IMR-90 (cell line): ENCODE results near the gene ACSM3. TPM values are rescaled to one million over a fixed set of nuclear protein-coding genes. Genes with fewer than 3 reads are reported as not detected.

Source experiments
- ATAC-seq: fragments of 200-7000 bp; cut with Tn5 transposase; 2 replicates; pipeline ENCODE4 v1.9.1; 2020; ENCODE audit warnings: low read depth, mild to moderate bottlenecking, moderate library complexity
- BruUV-seq: library from RNA; stranded (reverse); fragments of 400-500 nt; replicated peaks from 2 replicates; lab custom pipeline; 2021; lab: Mats Ljungman, UMichigan
- CTCF ChIA-PET: fragments of 300-600 bp; formaldehyde crosslinking; extraction: SDS; loops from one replicate; lab custom pipeline; 2021; ENCODE audit warnings: antibody characterized with exemption; lab: Yijun Ruan, JAX
- POLR2A ChIA-PET: fragments of 300-600 bp; sonication (Branson Sonifier 250); formaldehyde crosslinking; loops from one replicate; lab custom pipeline; 2022; ENCODE audit warnings: antibody characterized with exemption; ENCODE audit not compliant: unreplicated experiment; lab: Charles Lee
- DNase-seq: peaks from one replicate; pipeline ENCODE4 v3.0.0; 2013
- H2AFZ ChIP-seq: replicated peaks from 2 replicates; pipeline ENCODE3; 2013; ENCODE audit warnings: low read length, mild to moderate bottlenecking; ENCODE audit not compliant: poor library complexity
- H2AK5ac ChIP-seq: 2 replicates; pipeline ENCODE4 v1.6.1; 2013; ENCODE audit warnings: low read depth, low read length, inconsistent platforms
- H2AK9ac ChIP-seq: replicated peaks from 2 replicates; pipeline ENCODE3; 2013; ENCODE audit warnings: mild to moderate bottlenecking, low read depth, low read length, moderate library complexity; ENCODE audit not compliant: poor library complexity
- H2BK120ac ChIP-seq: 2 replicates; pipeline ENCODE4 v1.6.1; 2013; ENCODE audit warnings: low read depth, low read length, inconsistent platforms
- H2BK15ac ChIP-seq: 3 replicates; pipeline ENCODE4 v1.6.1; 2013; ENCODE audit warnings: low read depth, low read length, inconsistent platforms
- H2BK20ac ChIP-seq: 2 replicates; pipeline ENCODE4 v1.6.1; 2013; ENCODE audit warnings: low read depth, mild to moderate bottlenecking, inconsistent platforms, low read length, moderate library complexity
- H2BK5ac ChIP-seq: 2 replicates; pipeline ENCODE4 v1.6.1; 2013; ENCODE audit warnings: mild to moderate bottlenecking, low read depth, low read length, inconsistent platforms; ENCODE audit not compliant: poor library complexity, severe bottlenecking
- H3K14ac ChIP-seq: replicated peaks from 2 replicates; pipeline ENCODE4 v1.6.1; 2013; ENCODE audit warnings: low read depth, low read length, inconsistent platforms
- H3K18ac ChIP-seq: 2 replicates; pipeline ENCODE4 v1.6.1; 2013; ENCODE audit warnings: low read depth, low read length, control low read depth
- H3K23ac ChIP-seq: 2 replicates; pipeline ENCODE4 v1.6.1; 2013; ENCODE audit warnings: low read depth, low read length, inconsistent platforms
- H3K27ac ChIP-seq: 2 replicates; pipeline ENCODE4 v1.5.1; 2013; ENCODE audit warnings: mild to moderate bottlenecking, control low read depth, low read length; ENCODE audit not compliant: insufficient read depth
- H3K27me3 ChIP-seq: 2 replicates; pipeline ENCODE4 v1.6.1; 2013; ENCODE audit warnings: low read length; ENCODE audit not compliant: control insufficient read depth, insufficient read depth
- H3K36me3 ChIP-seq: 2 replicates; pipeline ENCODE4 v1.6.1; 2013; ENCODE audit warnings: low read length, mixed read lengths; ENCODE audit not compliant: control insufficient read depth, insufficient read depth
- H3K4ac ChIP-seq: 2 replicates; pipeline ENCODE4 v1.6.1; 2013; ENCODE audit warnings: low read depth, low read length, inconsistent platforms
- H3K4me1 ChIP-seq: 2 replicates; pipeline ENCODE4 v1.6.1; 2013; ENCODE audit warnings: low read length, mixed read lengths; ENCODE audit not compliant: control insufficient read depth, insufficient read depth
- H3K4me2 ChIP-seq: 2 replicates; pipeline ENCODE4 v1.6.1; 2013; ENCODE audit warnings: low read depth, mild to moderate bottlenecking, control low read depth, low read length, moderate library complexity
- H3K4me3 ChIP-seq: 2 replicates; pipeline ENCODE4 v1.5.1; 2013; ENCODE audit warnings: low read depth, mild to moderate bottlenecking, control low read depth, low read length, moderate library complexity; ENCODE audit not compliant: insufficient read depth
- H3K56ac ChIP-seq: 2 replicates; pipeline ENCODE4 v1.6.1; 2013; ENCODE audit warnings: low read length, inconsistent platforms; ENCODE audit not compliant: insufficient read depth; ENCODE audit errors: extremely low read depth
- H3K79me1 ChIP-seq, 2 experiments: 2 replicates each; pipeline ENCODE4 v1.6.1; 2013; ENCODE audit warnings: low read length in 2 of 2, inconsistent platforms in 1 of 2, low read depth in 1 of 2
- H3K9ac ChIP-seq: 2 replicates; pipeline ENCODE4 v1.6.1; 2013; ENCODE audit warnings: low read depth, low read length, control low read depth
- H3K9me1 ChIP-seq: 2 replicates; pipeline ENCODE4 v1.6.1; 2013; ENCODE audit warnings: low read length, inconsistent platforms; ENCODE audit not compliant: insufficient read depth
- H3K9me3 ChIP-seq: 2 replicates; pipeline ENCODE4 v1.6.1; 2013; ENCODE audit warnings: low read length; ENCODE audit not compliant: control insufficient read depth, insufficient read depth
- H4K20me1 ChIP-seq: 2 replicates; pipeline ENCODE4 v1.6.1; 2013; ENCODE audit warnings: low read length, inconsistent platforms; ENCODE audit not compliant: insufficient read depth
- H4K5ac ChIP-seq: 2 replicates; pipeline ENCODE4 v1.6.1; 2013; ENCODE audit warnings: mild to moderate bottlenecking, low read depth, low read length, control low read depth
- H4K8ac ChIP-seq, 2 experiments: 2 replicates each; pipeline ENCODE4 v1.6.1; 2013; ENCODE audit warnings: low read depth in 2 of 2, low read length in 2 of 2, control low read depth in 1 of 2, inconsistent platforms in 1 of 2
- H4K91ac ChIP-seq: 2 replicates; pipeline ENCODE4 v1.6.1; 2013; ENCODE audit warnings: low read depth, low read length, inconsistent platforms; ENCODE audit not compliant: insufficient read depth
- BHLHE40 ChIP-seq: fragments of 150-350 bp; IDR thresholded peaks from 2 replicates; pipeline ENCODE4 v1.6.1; 2016; ENCODE audit warnings: mild to moderate bottlenecking, low read depth, low read length
- CEBPB ChIP-seq: IDR thresholded peaks from 2 replicates; pipeline ENCODE4 v1.6.1; 2012; ENCODE audit warnings: low read depth, low read length, improper control_type of control experiment
- CTCF ChIP-seq: conservative IDR thresholded peaks from 2 replicates; pipeline ENCODE4 v1.5.1; 2012; ENCODE audit warnings: mild to moderate bottlenecking, low read depth, low read length, improper control_type of control experiment
- MXI1 ChIP-seq: IDR thresholded peaks from 2 replicates; pipeline ENCODE4 v1.6.1; 2012; ENCODE audit warnings: low read depth, mild to moderate bottlenecking, low read length, moderate library complexity, borderline replicate concordance
- NFE2L2 ChIP-seq: fragments of 150-350 bp; IDR thresholded peaks from 2 replicates; pipeline ENCODE4 v1.6.1; 2016; ENCODE audit warnings: low read depth, mild to moderate bottlenecking, low read length
- POLR2A ChIP-seq: IDR thresholded peaks from 2 replicates; pipeline ENCODE4 v1.6.1; 2012; ENCODE audit warnings: mild to moderate bottlenecking, low read depth, low read length
- RAD21 ChIP-seq: IDR thresholded peaks from 2 replicates; pipeline ENCODE4 v1.6.1; 2012; ENCODE audit warnings: low read length, improper control_type of control experiment
- RCOR1 ChIP-seq: IDR thresholded peaks from 2 replicates; pipeline ENCODE4 v1.6.1; 2012; ENCODE audit warnings: mild to moderate bottlenecking, low read length, improper control_type of control experiment; ENCODE audit not compliant: insufficient replicate concordance
- SMC3 ChIP-seq: fragments of 150-350 bp; IDR thresholded peaks from 2 replicates; pipeline ENCODE4 v1.6.1; 2016; ENCODE audit warnings: low read depth, mild to moderate bottlenecking, antibody characterized with exemption, low read length, moderate library complexity
- USF2 ChIP-seq: fragments of 150-350 bp; IDR thresholded peaks from 2 replicates; pipeline ENCODE4 v1.6.1; 2017; ENCODE audit warnings: mild to moderate bottlenecking, antibody characterized with exemption, low read length, low read depth
- WGBS, 2 experiments: methylation state at CpG; one replicate each; pipeline versions ENCODE4 v1.1.5 to v1.1.7; 2013; ENCODE audit warnings: missing lambda C conversion rate in 2 of 2; ENCODE audit not compliant: insufficient read length in 1 of 2; ENCODE audit errors: extremely low coverage in 2 of 2; 5-methylcytosine and 5-hydroxymethylcytosine counted together
- dilution Hi-C: fragments of 300-500 bp; cut with HindIII; formaldehyde crosslinking; loops from one replicate; pipeline ENCODE4 v1.14.3; 2018; ENCODE audit warnings: low sequenced_read_pairs; ENCODE audit not compliant: unreplicated experiment
- in situ Hi-C: fragments of 300-500 bp; cut with MboI; formaldehyde crosslinking; loops from 3 replicates; pipeline ENCODE4 v1.14.3; 2019; ENCODE audit warnings: low sequenced_read_pairs, inconsistent platforms, mixed read lengths
- intact Hi-C: fragments of 100-400 bp; cut with micrococcal nuclease; formaldehyde crosslinking; loops from 2 replicates; pipeline ENCODE4 v1.10.0; 2022
- polyA plus RNA-seq, 3 experiments: library from polyadenylated mRNA; depleted of rRNA; stranded (reverse); fragments of >200 nt; gene quantifications; 2 replicates each; pipeline ENCODE4 v1.2.3, GENCODE V29; 2012; ENCODE audit warnings: low replicate concordance in 1 of 3
- total RNA-seq: library from RNA; depleted of rRNA; stranded (reverse); fragments of >200 nt; gene quantifications from 2 replicates; pipeline ENCODE4 v1.2.3, GENCODE V29; 2012
- TF ChIP-seq, protein P1 (sequence below): fragments of 150-350 bp; IDR thresholded peaks from 2 replicates; pipeline ENCODE4 v1.6.1; 2016; ENCODE audit warnings: low read depth, mild to moderate bottlenecking, low read length, moderate library complexity, borderline replicate concordance

The ACSM3 gene
- total and polyA plus RNA-seq, 2 of the 4 experiments (the other 2 are of a cell fraction): 0.50 to 0.54 TPM

- H3K36me3 ChIP-seq: no peaks in the 10 kb centered on the region
- POLR2A ChIA-PET: no interaction called here
- H3K18ac ChIP-seq: no peak overlapping the region
- no peak overlapping the region for H4K5ac ChIP-seq
- no peak overlapping the region for H3K4me2 ChIP-seq
- H3K79me1 ChIP-seq: no peaks in the 10 kb centered on the region
- no peaks in the 10 kb centered on the region for H3K9me3 ChIP-seq
- H3K14ac ChIP-seq: no peak overlapping the region
- H4K8ac ChIP-seq: no peak overlapping the region
- H3K56ac ChIP-seq: no peak overlapping the region
- no TSS peak for BruUV-seq
- H2AFZ ChIP-seq: no peak overlapping the region
- intact Hi-C loops (no loop called here), dilution Hi-C loops (no loop called here), in situ Hi-C loops (no loop called here)
- H2AK9ac ChIP-seq: no peak overlapping the region
- H2BK15ac ChIP-seq: no peak overlapping the region
- H2BK120ac ChIP-seq: no peak overlapping the region
- no peaks in the 10 kb centered on the region for H3K27me3 ChIP-seq
- WGBS, 2 experiments: no CpG with 5 or more reads among the region's 1 CpG
- no peak for ATAC-seq
- no peak overlapping the region for H3K23ac ChIP-seq
- H2BK5ac ChIP-seq: no peak overlapping the region
- no peak overlapping the region for H4K91ac ChIP-seq
- no peak overlapping the region for H3K27ac ChIP-seq
- no peak for TF ChIP-seq SMC3
- TF ChIP-seq, protein P1, sequence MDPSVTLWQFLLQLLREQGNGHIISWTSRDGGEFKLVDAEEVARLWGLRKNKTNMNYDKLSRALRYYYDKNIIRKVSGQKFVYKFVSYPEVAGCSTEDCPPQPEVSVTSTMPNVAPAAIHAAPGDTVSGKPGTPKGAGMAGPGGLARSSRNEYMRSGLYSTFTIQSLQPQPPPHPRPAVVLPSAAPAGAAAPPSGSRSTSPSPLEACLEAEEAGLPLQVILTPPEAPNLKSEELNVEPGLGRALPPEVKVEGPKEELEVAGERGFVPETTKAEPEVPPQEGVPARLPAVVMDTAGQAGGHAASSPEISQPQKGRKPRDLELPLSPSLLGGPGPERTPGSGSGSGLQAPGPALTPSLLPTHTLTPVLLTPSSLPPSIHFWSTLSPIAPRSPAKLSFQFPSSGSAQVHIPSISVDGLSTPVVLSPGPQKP: no peak
- TF ChIP-seq CEBPB: no peak
- TF ChIP-seq BHLHE40: no peak
- no peak for TF ChIP-seq RAD21
- TF ChIP-seq NFE2L2: no peak
- TF ChIP-seq POLR2A: no peak
- no peak for TF ChIP-seq CTCF
- TF ChIP-seq MXI1: no peak
- no peak for TF ChIP-seq USF2
- no peak for TF ChIP-seq RCOR1
- no peak overlapping the region for H3K9ac ChIP-seq
- no peaks in the 10 kb centered on the region for H3K9me1 ChIP-seq
- no peak for DNase-seq
- H2AK5ac ChIP-seq: no peak overlapping the region
- H3K4ac ChIP-seq: no peak overlapping the region
- no peaks in the 10 kb centered on the region for H3K4me1 ChIP-seq
- H4K20me1 ChIP-seq: no peaks in the 10 kb centered on the region
- CTCF ChIA-PET: no interaction called here
- no peak overlapping the region for H3K4me3 ChIP-seq
- no peak overlapping the region for H2BK20ac ChIP-seq
Observed at GRCh38 chr16:20755238-20755637, 8.6 kb upstream of the ACSM3 start.
